SK-N-SH treated with all-trans-retinoic acid at 6 μM for 48 hours (cell line): ENCODE results near the gene TLR9.

Source experiments
- ATAC-seq: fragments of 200-7000 bp; cut with Tn5 transposase; 3 replicates; pipeline ENCODE4 v1.9.1; 2020; ENCODE audit warnings: mild to moderate bottlenecking, moderate library complexity
- ARNTL ChIP-seq: fragments of 450-650 bp; formaldehyde crosslinking; IDR thresholded peaks from 2 replicates; pipeline ENCODE4 v1.5.0; 2020; ENCODE audit warnings: low read depth, mild to moderate bottlenecking, moderate library complexity, borderline replicate concordance
- BACH2 ChIP-seq: fragments of 250-450 bp; sonication (Bioruptor Pico); IDR thresholded peaks from 2 replicates; pipeline ENCODE4 v1.9.0; 2021; ENCODE audit warnings: mild to moderate bottlenecking, borderline replicate concordance
- CSDC2 ChIP-seq: fragments of 250-450 bp; sonication (Bioruptor Pico); IDR thresholded peaks from 2 replicates; pipeline ENCODE4 v1.5.0; 2020; ENCODE audit warnings: mild to moderate bottlenecking, moderate library complexity
- ESRRG ChIP-seq: fragments of 250-450 bp; sonication (Bioruptor Pico); IDR thresholded peaks from 2 replicates; pipeline ENCODE4 v1.6.1; 2021; ENCODE audit warnings: mild to moderate bottlenecking
- ISL1 ChIP-seq: fragments of 250-450 bp; sonication (Bioruptor Pico); IDR thresholded peaks from 2 replicates; pipeline ENCODE4 v2.1.2; 2022; ENCODE audit warnings: mild to moderate bottlenecking, moderate library complexity
- OSR1 ChIP-seq: fragments of 250-450 bp; sonication (Bioruptor Pico); IDR thresholded peaks from 2 replicates; pipeline ENCODE4 v1.8.0; 2022; ENCODE audit warnings: moderate library complexity, mild to moderate bottlenecking, inconsistent platforms
- RARB ChIP-seq: fragments of 250-450 bp; sonication (Bioruptor Pico); IDR thresholded peaks from 2 replicates; pipeline ENCODE4 v1.8.0; 2021; ENCODE audit warnings: mild to moderate bottlenecking, moderate library complexity
- SNAI2 ChIP-seq: fragments of 250-450 bp; sonication (Bioruptor Pico); IDR thresholded peaks from 2 replicates; pipeline ENCODE4 v1.5.0; 2020; ENCODE audit warnings: mild to moderate bottlenecking, moderate library complexity
- TCF4 ChIP-seq: fragments of 250-450 bp; sonication (Bioruptor Pico); IDR thresholded peaks from 2 replicates; pipeline ENCODE4 v1.8.0; 2021; ENCODE audit warnings: mild to moderate bottlenecking, moderate library complexity, borderline replicate concordance
- TOX ChIP-seq: fragments of 250-450 bp; sonication (Bioruptor Pico); IDR thresholded peaks from 2 replicates; pipeline ENCODE4 v1.8.0; 2021; ENCODE audit warnings: mild to moderate bottlenecking, moderate library complexity, borderline replicate concordance
- TSHZ2 ChIP-seq: fragments of 250-450 bp; sonication (Bioruptor Pico); IDR thresholded peaks from 2 replicates; pipeline ENCODE4 v1.5.0; 2020; ENCODE audit warnings: mild to moderate bottlenecking, moderate library complexity
- ZC3H10 ChIP-seq: fragments of 250-450 bp; sonication (Bioruptor Pico); IDR thresholded peaks from 2 replicates; pipeline ENCODE4 v1.5.1; 2021; ENCODE audit warnings: mild to moderate bottlenecking, moderate library complexity
- ZFP3 ChIP-seq: fragments of 250-450 bp; sonication (Bioruptor Pico); IDR thresholded peaks from 2 replicates; pipeline ENCODE4 v1.5.0; 2020; ENCODE audit warnings: mild to moderate bottlenecking, moderate library complexity
- ZFP30 ChIP-seq: fragments of 450-650 bp; formaldehyde crosslinking; IDR thresholded peaks from 2 replicates; pipeline ENCODE4 v1.5.0; 2022; ENCODE audit warnings: mild to moderate bottlenecking, moderate library complexity
- ZNF565 ChIP-seq: fragments of 450-650 bp; formaldehyde crosslinking; conservative IDR thresholded peaks from 2 replicates; pipeline ENCODE4 v1.5.0; 2020; ENCODE audit warnings: low read depth, mild to moderate bottlenecking, moderate library complexity
- ZNF70 ChIP-seq: fragments of 450-650 bp; formaldehyde crosslinking; IDR thresholded peaks from 2 replicates; pipeline ENCODE4 v1.5.0; 2020; ENCODE audit warnings: mild to moderate bottlenecking, moderate library complexity
- ZNF8 ChIP-seq: fragments of 450-650 bp; formaldehyde crosslinking; IDR thresholded peaks from 2 replicates; pipeline ENCODE4 v1.5.0; 2020; ENCODE audit warnings: mild to moderate bottlenecking, moderate library complexity
- TF ChIP-seq, protein P1 (sequence below): fragments of 250-450 bp; sonication (Bioruptor Pico); IDR thresholded peaks from 2 replicates; pipeline ENCODE4 v1.8.0; 2021; ENCODE audit warnings: low read depth, mild to moderate bottlenecking, moderate library complexity, borderline replicate concordance
- TF ChIP-seq, protein P2 (sequence below): fragments of 250-450 bp; sonication (Bioruptor Pico); IDR thresholded peaks from 2 replicates; pipeline ENCODE4 v1.5.1; 2020; ENCODE audit warnings: low read depth, mild to moderate bottlenecking, moderate library complexity

Gene TLR9

DNA sequence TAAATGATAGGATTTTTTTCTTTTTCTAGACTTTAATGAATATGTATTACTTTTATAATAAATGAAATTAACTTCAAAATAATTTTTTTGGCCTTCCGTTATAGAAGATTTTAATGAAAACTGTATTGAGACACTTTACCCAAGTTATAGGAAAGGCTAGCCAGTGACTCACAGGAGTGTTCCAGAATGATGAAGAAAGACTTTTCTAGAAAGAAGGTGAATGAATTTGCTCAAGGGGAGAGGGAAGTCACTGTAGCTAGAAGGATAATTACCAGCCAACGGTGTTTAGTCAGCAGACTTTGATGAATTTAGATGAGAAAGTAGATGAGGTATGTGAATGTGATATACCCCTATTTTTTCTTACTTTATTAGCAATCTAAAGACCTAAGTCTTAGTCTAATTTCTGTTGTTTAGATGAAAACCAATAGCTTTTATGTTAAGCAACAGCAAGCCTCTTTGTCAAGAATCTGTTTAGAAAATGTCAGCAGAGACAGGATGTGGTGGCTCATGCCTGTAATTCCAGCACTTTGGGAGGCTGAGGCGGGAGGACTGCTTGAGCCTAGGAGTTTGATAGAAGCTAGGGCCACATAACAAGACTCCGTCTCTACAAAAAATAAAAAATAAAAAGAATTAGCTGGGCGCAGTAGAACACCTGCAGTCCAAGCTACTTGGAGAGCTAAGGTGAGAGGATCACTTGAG, 24.3 kb downstream of the TLR9 start:
- no peak for ATAC-seq
- no peak for TF ChIP-seq CSDC2
- TF ChIP-seq TOX (CRISPR knock-in tag) = no peak
- TF ChIP-seq ZFP3 (CRISPR knock-in tag) = no peak
- TF ChIP-seq ZC3H10 = no peak
- no peak for TF ChIP-seq ZNF8 (CRISPR knock-in tag)
- TF ChIP-seq TCF4 (CRISPR knock-in tag) = no peak
- no peak for TF ChIP-seq ZNF70 (CRISPR knock-in tag)
- TF ChIP-seq BACH2 = no peak
- TF ChIP-seq SNAI2 (CRISPR knock-in tag) = no peak
- TF ChIP-seq, protein P1, sequence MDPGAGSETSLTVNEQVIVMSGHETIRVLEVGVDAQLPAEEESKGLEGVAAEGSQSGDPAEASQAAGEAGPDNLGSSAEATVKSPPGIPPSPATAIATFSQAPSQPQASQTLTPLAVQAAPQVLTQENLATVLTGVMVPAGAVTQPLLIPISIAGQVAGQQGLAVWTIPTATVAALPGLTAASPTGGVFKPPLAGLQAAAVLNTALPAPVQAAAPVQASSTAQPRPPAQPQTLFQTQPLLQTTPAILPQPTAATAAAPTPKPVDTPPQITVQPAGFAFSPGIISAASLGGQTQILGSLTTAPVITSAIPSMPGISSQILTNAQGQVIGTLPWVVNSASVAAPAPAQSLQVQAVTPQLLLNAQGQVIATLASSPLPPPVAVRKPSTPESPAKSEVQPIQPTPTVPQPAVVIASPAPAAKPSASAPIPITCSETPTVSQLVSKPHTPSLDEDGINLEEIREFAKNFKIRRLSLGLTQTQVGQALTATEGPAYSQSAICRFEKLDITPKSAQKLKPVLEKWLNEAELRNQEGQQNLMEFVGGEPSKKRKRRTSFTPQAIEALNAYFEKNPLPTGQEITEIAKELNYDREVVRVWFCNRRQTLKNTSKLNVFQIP (CRISPR knock-in tag) = no peak
- TF ChIP-seq OSR1 (CRISPR knock-in tag) = no peak
- no peak for TF ChIP-seq ESRRG (CRISPR knock-in tag)

- peak; percentile 5; the same call in 2 of the 3 replicates for ATAC-seq
- no peak for TF ChIP-seq ESRRG (CRISPR knock-in tag)
- TF ChIP-seq CSDC2 = no peak
- no peak for TF ChIP-seq ZNF70 (CRISPR knock-in tag)
- TF ChIP-seq RARB (CRISPR knock-in tag) = no peak
- no peak for TF ChIP-seq ARNTL (CRISPR knock-in tag)
- no peak for TF ChIP-seq ZNF565 (CRISPR knock-in tag)
- TF ChIP-seq ZC3H10 = no peak
- no peak for TF ChIP-seq ISL1 (CRISPR knock-in tag)
- TF ChIP-seq, protein P2, sequence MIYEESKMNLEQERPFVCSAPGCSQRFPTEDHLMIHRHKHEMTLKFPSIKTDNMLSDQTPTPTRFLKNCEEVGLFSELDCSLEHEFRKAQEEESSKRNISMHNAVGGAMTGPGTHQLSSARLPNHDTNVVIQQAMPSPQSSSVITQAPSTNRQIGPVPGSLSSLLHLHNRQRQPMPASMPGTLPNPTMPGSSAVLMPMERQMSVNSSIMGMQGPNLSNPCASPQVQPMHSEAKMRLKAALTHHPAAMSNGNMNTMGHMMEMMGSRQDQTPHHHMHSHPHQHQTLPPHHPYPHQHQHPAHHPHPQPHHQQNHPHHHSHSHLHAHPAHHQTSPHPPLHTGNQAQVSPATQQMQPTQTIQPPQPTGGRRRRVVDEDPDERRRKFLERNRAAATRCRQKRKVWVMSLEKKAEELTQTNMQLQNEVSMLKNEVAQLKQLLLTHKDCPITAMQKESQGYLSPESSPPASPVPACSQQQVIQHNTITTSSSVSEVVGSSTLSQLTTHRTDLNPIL (CRISPR knock-in tag) = no peak
- TF ChIP-seq, all 23 proteins: peak for 0
Measured at GRCh38 chr3:52198643-52199608, 26.5 kb downstream of the TLR9 start.

DNA sequence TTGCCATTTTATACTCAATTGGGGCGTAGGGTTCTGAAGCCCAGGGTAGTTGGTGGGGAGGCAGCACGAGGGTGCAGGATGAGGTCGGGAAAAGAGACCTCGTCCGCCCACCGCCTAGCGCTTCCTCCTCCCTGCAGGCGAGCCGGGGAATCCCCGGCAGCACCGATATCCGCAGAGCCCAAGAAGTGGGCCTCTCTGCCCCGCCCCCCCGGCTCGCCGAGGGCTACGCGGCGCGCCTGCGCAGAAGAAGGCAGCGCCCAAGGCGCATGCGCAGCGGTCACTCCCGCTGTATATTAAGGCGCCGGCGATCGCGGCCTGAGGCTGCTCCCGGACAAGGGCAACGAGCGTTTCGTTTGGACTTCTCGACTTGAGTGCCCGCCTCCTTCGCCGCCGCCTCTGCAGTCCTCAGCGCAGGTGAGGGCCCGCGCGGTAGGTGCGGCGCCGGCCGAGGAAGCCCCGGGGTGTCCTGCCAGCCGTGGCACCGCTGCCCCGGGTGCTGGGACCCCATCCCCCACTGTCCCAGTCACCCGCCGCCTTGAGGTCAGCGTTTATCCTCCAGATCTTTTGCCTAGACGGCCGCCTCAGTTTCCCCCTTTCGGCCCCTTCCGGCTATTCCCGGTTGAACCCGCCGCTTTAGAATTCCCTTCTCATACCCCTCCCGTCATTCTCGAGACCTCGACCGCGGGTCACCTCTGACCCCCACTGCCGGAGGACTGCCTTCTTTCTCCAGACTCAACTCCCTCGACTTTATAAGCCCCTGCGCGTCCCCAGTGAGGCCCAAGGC, 27.4 kb downstream of the TLR9 start, which contains the start of gene ALAS1:
Gene ALAS1, plus strand, starts transcription at position 319 of the 784 bp plus-strand sequence. CDS start 1,082 bp downstream, outside the sequence.
- TF ChIP-seq ZFP3 (CRISPR knock-in tag) (peak; percentile 92), ISL1 (CRISPR knock-in tag) (no peak)
- peak; percentile 84 for ATAC-seq

- no peak; the same call in 2 of the 3 replicates for ATAC-seq
- no peak for TF ChIP-seq ZFP30
- TF ChIP-seq BACH2 = no peak
- no peak for TF ChIP-seq OSR1 (CRISPR knock-in tag)
- TF ChIP-seq TSHZ2 (CRISPR knock-in tag) = no peak
- TF ChIP-seq, protein P2 (CRISPR knock-in tag) = no peak
- no peak for TF ChIP-seq ZFP3 (CRISPR knock-in tag)
- TF ChIP-seq ISL1 (CRISPR knock-in tag) = no peak
- TF ChIP-seq ZNF8 (CRISPR knock-in tag) = no peak
- TF ChIP-seq ZNF565 (CRISPR knock-in tag) = no peak
- TF ChIP-seq ZC3H10 = no peak
- no peak for TF ChIP-seq ARNTL (CRISPR knock-in tag)
- TF ChIP-seq TCF4 (CRISPR knock-in tag) = no peak
- no peak for TF ChIP-seq CSDC2
Measured at GRCh38 chr3:52197499-52197841, 28.0 kb downstream of the TLR9 start.
